OCI-M2 (cell line): ENCODE data around the gene ABHD10.

Experiments
- DNase-seq: peaks from one replicate; lab custom pipeline; 2025; ENCODE audit not compliant: unreplicated experiment; lab: John Stamatoyannopoulos, UW

ABHD10 gene

DNA sequence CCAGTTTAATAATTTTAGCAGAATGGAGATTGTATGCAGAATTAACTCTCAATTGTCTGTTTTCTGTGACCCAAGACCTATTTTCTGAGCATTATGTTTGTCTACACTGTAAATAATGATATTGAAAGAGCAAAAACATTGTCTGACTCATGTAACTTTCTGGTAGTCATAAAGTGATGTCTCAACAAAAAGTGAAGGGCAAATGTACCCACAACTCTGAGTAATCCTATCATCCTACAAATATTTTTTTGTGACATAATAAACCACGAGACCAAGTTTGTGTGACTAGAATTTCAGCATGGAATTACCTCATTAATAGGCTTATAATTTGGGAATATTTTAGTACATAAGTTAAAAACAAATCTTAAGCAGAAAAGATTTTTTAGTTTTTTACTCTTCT lies 15.4 kb upstream of the ABHD10 start:
- no peak for DNase-seq

- DNase-seq: no peak
Measured at GRCh38 chr3:111965484-111965883, 13.3 kb upstream of the ABHD10 start.

DNA sequence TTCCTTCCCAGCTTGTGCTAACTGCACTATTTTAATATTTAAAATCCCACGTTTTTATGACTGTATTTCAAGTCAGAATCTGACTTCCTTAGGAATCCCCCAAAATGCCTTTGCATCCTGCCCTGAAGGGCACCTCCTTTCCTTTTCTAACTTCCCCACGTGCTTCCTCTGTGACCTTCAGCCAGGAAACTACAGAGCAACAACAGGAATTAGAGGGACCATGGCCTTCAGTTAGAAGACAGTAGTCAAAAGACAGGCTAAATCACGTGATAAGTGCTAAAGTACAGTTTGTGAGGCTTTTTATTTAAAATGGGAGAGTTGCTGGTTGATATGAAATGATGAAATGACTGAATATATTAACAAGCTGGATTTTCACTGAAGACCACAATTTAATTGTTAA lies 11.8 kb upstream of the ABHD10 start:
- no peak for DNase-seq

- DNase-seq: peak; percentile 39
Measured at GRCh38 chr3:111967651-111968274, 11.1 kb upstream of the ABHD10 start.

GRCh38 chr3:111968319-111969054 lies 10.3 kb upstream of the ABHD10 start:
- no peak for DNase-seq

GRCh38 chr3:111970376-111970775 lies 8.4 kb upstream of the ABHD10 start:
- DNase-seq: no peak

DNA sequence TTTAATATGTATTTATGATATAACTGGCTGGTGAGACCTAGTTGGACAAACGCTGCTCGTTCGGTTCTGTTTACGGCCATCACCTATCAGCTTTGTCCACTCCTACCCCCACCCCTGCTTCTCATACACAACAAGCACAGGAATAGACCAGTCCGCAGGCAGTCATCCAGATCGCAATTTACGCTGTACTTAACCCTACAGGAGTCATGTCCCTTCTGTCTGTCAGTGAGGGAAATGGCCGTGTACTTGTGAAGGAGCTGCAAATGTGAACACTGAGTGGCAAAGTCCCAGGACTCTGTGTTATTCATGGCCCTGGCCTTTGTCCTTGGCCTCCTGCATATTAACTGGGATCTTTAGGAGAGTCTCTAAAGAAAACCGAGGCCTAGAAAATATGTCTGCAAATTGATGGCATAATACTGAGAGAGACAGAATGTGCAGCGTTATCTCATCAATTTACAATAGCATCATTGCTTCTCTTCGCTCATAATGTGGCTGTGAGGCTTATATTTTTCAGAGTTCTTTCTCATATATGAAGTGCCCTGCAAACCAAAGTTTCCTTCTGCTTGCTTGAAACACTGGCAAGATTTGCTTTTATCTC lies 7.2 kb upstream of the ABHD10 start:
- no peak for DNase-seq

DNA sequence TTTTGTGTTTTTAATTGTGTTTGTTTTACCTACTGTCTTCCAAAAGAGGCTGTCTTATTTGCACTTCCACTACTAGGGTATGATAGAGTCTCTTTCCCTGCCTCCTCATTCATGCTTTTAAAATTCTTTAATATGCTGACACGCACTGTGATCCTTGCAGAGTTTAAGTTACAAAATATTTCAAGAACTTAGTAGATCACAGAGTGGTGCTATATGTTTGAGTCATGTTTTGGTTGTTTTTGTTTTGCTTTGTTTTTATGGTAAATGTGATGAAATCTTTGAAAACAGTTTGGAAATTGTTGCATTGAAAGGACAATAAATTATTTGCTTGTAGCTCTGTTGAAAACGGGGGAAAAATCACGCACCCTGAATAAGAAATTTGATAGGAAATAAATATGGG lies 5.9 kb upstream of the ABHD10 start:
- DNase-seq: no peak

GRCh38 chr3:111975131-111975530 lies 3.7 kb upstream of the ABHD10 start:
- DNase-seq: no peak

GRCh38 chr3:111976254-111976653 lies 2.6 kb upstream of the ABHD10 start:
- DNase-seq: no peak

- peak; percentile 32 for DNase-seq
Measured at GRCh38 chr3:111979434-111980038, 710 bp downstream of the ABHD10 start.

DNA sequence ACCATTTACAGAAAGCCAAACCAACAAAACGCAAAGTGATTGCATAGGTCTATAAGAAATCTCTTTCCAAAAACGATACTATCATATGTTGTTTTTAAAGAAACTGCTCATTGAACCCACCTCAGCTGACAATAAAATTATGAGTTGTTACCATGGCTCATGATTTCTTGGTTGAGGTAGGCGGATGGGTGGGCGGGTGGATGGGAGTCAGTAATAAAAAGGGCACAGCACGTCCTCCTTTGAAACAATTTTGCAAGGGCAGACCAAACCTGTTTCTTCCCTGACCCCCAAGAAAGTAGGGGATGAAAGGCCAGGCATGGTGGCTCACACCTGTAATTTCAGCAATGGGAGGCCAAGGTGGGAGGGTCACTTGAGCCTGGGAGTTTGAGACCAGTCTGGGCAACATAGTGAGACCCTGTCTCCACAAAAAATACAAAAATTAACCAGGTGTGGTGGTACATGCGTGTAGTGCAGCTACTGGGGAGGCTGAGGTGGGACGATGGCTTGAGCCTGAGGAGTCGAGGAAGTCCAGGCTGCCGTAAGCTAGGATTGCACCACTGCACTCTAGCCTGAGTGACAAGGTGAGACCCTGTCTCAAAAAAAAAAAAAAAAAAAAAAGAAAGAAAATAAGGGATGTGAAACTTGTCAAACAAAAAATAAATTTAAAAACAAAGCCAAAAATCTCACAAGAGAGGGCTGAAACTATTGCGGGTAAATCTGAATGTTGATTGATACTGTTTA lies 2.1 kb downstream of the ABHD10 start:
- DNase-seq: no peak

- no peak for DNase-seq
Measured at GRCh38 chr3:111981457-111981763, 2.6 kb downstream of the ABHD10 start.

- DNase-seq: no peak
Measured at GRCh38 chr3:111984636-111985298, 5.9 kb downstream of the ABHD10 start.

- DNase-seq: no peak
Measured at GRCh38 chr3:111986800-111987199, 8.0 kb downstream of the ABHD10 start.

- no peak for DNase-seq
Measured at GRCh38 chr3:111989061-111989678, 10.3 kb downstream of the ABHD10 start.

DNA sequence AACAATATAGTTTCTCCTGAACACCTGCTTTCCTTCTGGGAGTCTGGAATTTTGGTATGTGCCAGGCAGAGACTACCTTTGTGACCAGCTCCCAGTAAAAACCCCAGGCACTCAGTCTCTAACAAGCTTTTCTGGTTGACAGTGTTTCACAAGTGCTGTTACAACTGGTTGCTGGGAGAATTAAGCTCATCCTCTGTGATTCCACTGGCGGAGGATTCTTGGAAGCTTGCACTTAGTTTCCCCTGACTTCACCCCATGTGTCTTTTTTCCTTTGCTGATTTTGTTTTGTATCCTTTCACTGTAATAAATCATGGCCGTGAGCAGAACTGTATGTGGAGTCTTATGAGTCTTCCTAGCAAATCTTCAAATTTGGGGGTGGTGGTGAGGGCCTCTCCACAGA lies 14.2 kb downstream of the ABHD10 start:
- DNase-seq: no peak

DNA sequence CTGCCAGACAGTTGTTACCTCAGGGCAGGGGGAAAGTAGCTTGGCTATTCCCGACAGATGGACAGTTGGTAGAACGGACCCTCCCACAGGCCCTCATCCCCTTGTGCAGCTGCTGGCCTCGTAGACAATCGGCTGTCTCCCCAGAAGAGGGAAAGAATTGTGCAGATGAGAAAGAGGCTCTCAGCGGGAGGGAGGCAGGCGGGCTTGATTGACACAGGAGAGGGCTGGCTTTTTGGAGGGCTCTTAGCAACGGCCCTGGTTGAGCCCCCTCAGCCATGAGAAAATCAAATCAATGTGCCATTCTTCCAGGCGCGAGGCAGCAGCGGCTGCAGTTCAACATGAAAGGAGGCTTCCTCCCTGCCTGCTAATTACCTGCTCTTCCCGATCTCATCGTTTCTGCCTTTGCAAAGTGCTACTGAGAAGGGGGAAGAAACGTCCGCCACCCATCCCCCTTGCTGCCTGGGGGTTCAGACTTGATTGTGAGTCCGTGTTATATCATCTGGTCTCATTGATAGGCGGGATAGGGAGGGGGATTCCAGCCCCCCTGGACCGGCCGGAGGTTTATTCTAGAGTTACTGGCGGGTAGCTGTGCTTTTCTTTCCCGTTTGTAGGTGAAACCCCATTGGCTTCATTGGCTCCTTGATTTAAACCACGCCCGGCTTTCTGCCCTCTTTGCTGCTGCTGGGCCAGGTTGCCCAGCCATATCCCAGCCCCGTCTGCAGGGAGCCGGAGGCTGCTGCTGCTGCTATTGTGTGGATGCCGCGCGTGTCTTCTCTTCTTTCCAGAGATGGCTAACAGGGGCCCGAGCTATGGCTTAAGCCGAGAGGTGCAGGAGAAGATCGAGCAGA lies 20.0 kb downstream of the ABHD10 start, which contains the start of gene TAGLN3:
Gene TAGLN3 (plus strand): TSS at position 287 of the 848 bp plus-strand sequence. CDS start 501 bp downstream, at position 788.
- DNase-seq: no peak

DNA sequence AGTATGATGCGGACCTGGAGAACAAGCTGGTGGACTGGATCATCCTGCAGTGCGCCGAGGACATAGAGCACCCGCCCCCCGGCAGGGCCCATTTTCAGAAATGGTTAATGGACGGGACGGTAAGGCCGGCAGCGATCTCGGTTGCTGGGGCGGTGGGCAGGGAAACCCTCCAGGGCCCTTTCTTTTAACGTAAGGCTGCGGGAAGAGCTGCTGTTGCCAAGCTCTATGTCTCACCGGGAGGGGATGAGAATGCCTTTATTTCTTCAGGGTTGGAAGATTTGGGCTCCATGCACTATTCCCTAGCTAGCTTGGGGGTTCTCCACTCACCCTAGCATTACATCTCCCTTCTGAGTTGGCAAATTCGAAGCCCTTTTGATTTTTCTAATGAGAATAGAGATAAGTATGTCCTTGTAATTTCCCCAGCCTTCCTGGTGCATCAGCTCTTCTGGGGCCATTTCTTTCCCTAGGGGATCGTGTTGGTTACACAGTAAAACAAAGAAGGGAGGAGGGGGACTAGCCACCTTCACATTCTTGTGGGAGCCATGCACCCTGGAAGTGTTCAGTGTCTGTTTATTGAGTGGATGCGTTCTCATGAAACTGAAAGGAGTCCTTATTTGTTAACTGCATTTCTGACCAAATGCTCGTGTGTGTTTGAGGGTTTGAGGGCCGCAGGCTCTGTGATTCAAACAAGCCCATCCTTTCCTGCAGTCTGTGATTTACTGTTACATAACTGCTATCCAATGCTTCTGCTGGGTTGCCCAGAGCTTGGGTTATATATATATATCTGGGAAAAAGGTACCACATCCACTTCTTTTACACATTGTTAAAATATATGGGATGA lies 20.9 kb downstream of the ABHD10 start:
- no peak for DNase-seq
